HG03439 (cell line): Measurements from ENCODE around the gene EFTUD2.
"Not testable (repeated sequence)": the region's sequence is repeated elsewhere in the genome, so short reads cannot be mapped to it uniquely, and the experiment has no call there.

Source experiments
- ATAC-seq: cut with Tn5 transposase; IDR thresholded peaks from one replicate; pipeline ENCODE4 v1.9.1; 2021; ENCODE audit warnings: mild to moderate bottlenecking, moderate library complexity; ENCODE audit not compliant: unreplicated experiment

EFTUD2 gene

DNA sequence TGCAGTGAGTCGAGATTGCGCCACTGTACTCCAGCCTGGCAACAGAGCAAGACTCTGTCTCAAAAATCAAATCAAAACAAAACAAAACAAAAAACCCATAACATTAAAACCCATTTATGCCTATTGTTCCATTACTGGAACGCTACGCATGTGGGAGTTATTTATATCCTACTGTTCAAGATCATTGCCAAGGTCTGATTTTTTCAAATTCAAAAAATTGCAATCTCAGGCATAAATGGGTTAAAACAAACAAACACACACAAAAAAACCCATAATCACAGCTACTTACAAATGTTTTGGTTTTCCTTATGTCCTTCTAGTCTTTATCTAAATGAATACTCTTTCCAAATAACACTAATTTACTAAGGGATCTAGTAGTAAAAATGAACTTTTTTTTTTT lies 87.0 kb downstream of the EFTUD2 start:
- ATAC-seq = no peak

GRCh38 chr17:44808656-44809388 lies 90.4 kb downstream of the EFTUD2 start:
- not testable (repeated sequence) for ATAC-seq

- no peak for ATAC-seq
Measured at GRCh38 chr17:44808156-44808555, 91.1 kb downstream of the EFTUD2 start.

- no peak for ATAC-seq
Measured at GRCh38 chr17:44807817-44808155, 91.5 kb downstream of the EFTUD2 start.

- no peak for ATAC-seq
Measured at GRCh38 chr17:44807093-44807816, 92.0 kb downstream of the EFTUD2 start.

DNA sequence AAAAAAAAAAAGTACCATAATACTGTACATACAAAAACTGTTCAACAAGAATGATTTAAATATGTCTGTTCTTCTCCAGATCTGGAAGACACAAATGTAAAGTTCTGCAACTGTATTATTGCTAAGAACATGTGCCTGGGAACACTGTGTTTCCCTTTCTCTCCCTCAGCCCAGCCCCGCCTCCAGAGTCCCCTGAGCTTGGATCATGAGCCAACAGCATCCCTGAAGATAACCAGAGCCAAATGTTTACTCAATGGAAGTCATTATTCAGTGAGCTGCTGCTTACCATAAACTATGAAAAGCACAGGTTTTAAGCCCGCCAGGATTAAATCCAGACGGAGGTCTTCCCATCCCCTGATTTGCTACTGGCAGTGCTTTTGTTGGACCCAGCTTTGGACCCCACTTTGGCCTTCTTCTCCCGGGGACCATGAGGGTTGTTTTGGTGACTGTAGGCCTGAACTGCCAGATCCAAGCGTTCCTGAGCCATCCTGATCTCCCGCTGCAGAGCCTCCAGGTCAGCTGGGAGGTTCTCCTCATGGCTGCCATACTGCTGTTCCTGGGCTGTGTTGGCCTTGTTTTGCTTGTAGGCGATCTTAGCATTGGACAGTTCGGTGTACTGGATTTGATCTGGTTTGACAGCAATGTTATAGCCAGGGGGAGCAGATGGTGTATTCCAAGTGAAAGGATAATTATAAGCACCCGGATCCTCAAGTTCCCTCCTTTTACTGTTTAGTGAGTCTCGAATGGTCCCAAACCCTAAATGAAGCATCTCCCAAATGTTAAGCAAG lies 94.7 kb downstream of the EFTUD2 start:
- ATAC-seq = no peak

GRCh38 chr17:44801880-44802279 lies 97.4 kb downstream of the EFTUD2 start:
- no peak for ATAC-seq
